Natural killer cell (primary cell): ENCODE data around the gene TINAGL1. TPM values are rescaled to one million over a fixed set of nuclear protein-coding genes. Genes with fewer than 3 reads are reported as not detected.

Experiments
- ATAC-seq, 3 donors: fragments of 150-1000 bp in 2 of 3; fragments of 200-7000 bp in 1 of 3; cut with Tn5 transposase; 1 replicate in 1 of 3; 2 replicates in 2 of 3; pipeline ENCODE4 v1.10.0; 2021; ENCODE audit warnings: mild to moderate bottlenecking in 2 of 3, moderate library complexity in 2 of 3
- DNase-seq, 2 donors: peaks; one replicate each; pipeline versions ENCODE4 v3.0.0 to v3.0.0-alpha.2; 2013 to 2021; ENCODE audit warnings: mixed read lengths in 1 of 2
- H3K27ac ChIP-seq: one replicate; pipeline ENCODE4 v1.5.1; 2013; ENCODE audit warnings: mild to moderate bottlenecking, low read length
- H3K27me3 ChIP-seq: one replicate; pipeline ENCODE4 v1.6.1; 2013; ENCODE audit warnings: low read length; ENCODE audit not compliant: control insufficient read depth, insufficient read depth
- H3K36me3 ChIP-seq: one replicate; pipeline ENCODE4 v1.6.1; 2013; ENCODE audit warnings: low read length; ENCODE audit not compliant: control insufficient read depth, insufficient read depth
- H3K4me1 ChIP-seq: one replicate; pipeline ENCODE4 v1.6.1; 2013; ENCODE audit warnings: low read length; ENCODE audit not compliant: control insufficient read depth, insufficient read depth
- H3K4me3 ChIP-seq: one replicate; pipeline ENCODE4 v1.5.1; 2013; ENCODE audit warnings: low read length
- H3K9me3 ChIP-seq: one replicate; pipeline ENCODE4 v1.6.1; 2013; ENCODE audit warnings: low read length; ENCODE audit not compliant: control insufficient read depth, insufficient read depth
- H3K27ac Mint-ChIP-seq, 2 donors: one replicate each; pipeline ENCODE4 v1.8.0; 2022; ENCODE audit warnings: mild to moderate bottlenecking in 2 of 2, mixed read lengths in 2 of 2, moderate library complexity in 1 of 2
- H3K27me3 Mint-ChIP-seq, 2 donors: one replicate each; pipeline ENCODE4 v1.8.0; 2022; ENCODE audit warnings: low read depth in 2 of 2, mixed read lengths in 2 of 2
- H3K36me3 Mint-ChIP-seq: one replicate; pipeline ENCODE4 v1.8.0; 2022; ENCODE audit warnings: mixed read lengths
- H3K4me1 Mint-ChIP-seq, 2 donors: one replicate each; pipeline ENCODE4 v1.8.0; 2022; ENCODE audit warnings: mixed read lengths in 2 of 2
- H3K4me3 Mint-ChIP-seq: one replicate; pipeline ENCODE4 v1.8.0; 2022; ENCODE audit warnings: mild to moderate bottlenecking, moderate library complexity, mixed read lengths
- H3K9me3 Mint-ChIP-seq, 2 donors: one replicate each; pipeline ENCODE4 v1.8.0; 2022; ENCODE audit warnings: mixed read lengths in 2 of 2
- CTCF ChIP-seq: fragments of 200-600 bp; IDR thresholded peaks from one replicate; pipeline ENCODE4 v1.8.0; 2022; ENCODE audit warnings: antibody characterized with exemption
- WGBS: methylation state at CpG from one replicate; pipeline ENCODE4 v1.1.7; 2013; ENCODE audit warnings: missing lambda C conversion rate; ENCODE audit not compliant: insufficient coverage; 5-methylcytosine and 5-hydroxymethylcytosine counted together
- intact Hi-C: fragments of 100-400 bp; cut with micrococcal nuclease; formaldehyde crosslinking; loops from one replicate; pipeline ENCODE4 v1.14.2; 2022
- total RNA-seq, 4 donors: library from RNA; stranded (reverse); fragments of 120-200 nt in 1 of 4; gene quantifications; one replicate each; pipeline versions ENCODE4 v1.2.3 to v1.2.4, GENCODE V29; 2013 to 2022

TINAGL1 gene
- total RNA-seq, 3 donors from 2014 or later (not counting 1 experiment from before 2014, with no cell fraction given) = not detected

- Mint-ChIP-seq H3K27me3 (peaks cover 17 to 34% of the 10 kb centered on the region in 2 donors), H3K9me3 (no peaks in the 10 kb centered on the region), H3K27ac (no peak overlapping the region), H3K36me3 (no peaks in the 10 kb centered on the region), H3K4me3 (no peak overlapping the region), H3K4me1 (no peaks in the 10 kb centered on the region)
- H3K27me3 ChIP-seq = no peaks in the 10 kb centered on the region
- H3K36me3 ChIP-seq = no peaks in the 10 kb centered on the region
- H3K9me3 ChIP-seq = no peaks in the 10 kb centered on the region
- no peak overlapping the region for H3K27ac ChIP-seq
- H3K4me3 ChIP-seq = no peak overlapping the region
- WGBS = 83% methylated on average over 4 of the region's 4 CpGs
- DNase-seq (no peak), ATAC-seq (no peak)
- no peaks in the 10 kb centered on the region for H3K4me1 ChIP-seq
- intact Hi-C loops = no loop called here
- no peak for TF ChIP-seq CTCF
These were observed 19.8 kb downstream of the TINAGL1 start for GRCh38 chr1:31595836-31596736.

GRCh38 chr1:31596737-31597097 is 20.4 kb downstream of the TINAGL1 start:
- Mint-ChIP-seq H3K27me3 (peaks cover 12 to 28% of the 10 kb centered on the region in 2 donors), H3K27ac (no peak overlapping the region), H3K4me3 (no peak overlapping the region), H3K9me3 (no peaks in the 10 kb centered on the region), H3K4me1 (no peaks in the 10 kb centered on the region), H3K36me3 (no peaks in the 10 kb centered on the region)
- 27% methylated on average over 5 of the region's 6 CpGs for WGBS
- ATAC-seq (no peak), DNase-seq (no peak)
- Histone ChIP-seq H3K27ac (no peak overlapping the region), H3K27me3 (no peaks in the 10 kb centered on the region), H3K4me3 (no peak overlapping the region), H3K9me3 (no peaks in the 10 kb centered on the region), H3K36me3 (no peaks in the 10 kb centered on the region), H3K4me1 (no peaks in the 10 kb centered on the region)
- intact Hi-C loops = no loop called here
- no peak for TF ChIP-seq CTCF

DNA sequence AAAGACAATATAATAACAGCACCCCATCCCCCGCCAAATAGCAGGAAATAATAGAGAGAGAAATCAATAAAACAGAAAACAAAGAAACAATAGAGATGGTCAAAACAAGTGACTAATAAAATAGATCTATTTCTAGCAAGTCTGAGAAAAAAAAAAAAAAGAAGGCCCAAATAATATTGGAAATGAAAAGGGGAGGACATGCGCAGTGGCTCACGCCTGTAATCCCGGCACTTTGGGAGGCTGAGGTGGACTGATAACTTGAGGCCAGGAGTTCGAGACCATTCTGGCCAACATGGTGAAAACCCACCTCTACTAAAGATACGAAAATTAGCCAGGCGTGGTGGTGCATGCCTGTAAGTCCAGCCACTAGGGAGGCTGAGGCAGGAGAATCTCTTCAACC is 22.7 kb downstream of the TINAGL1 start:
- Histone ChIP-seq H3K27me3 (no peaks in the 10 kb centered on the region), H3K27ac (no peak overlapping the region), H3K4me3 (no peak overlapping the region), H3K4me1 (no peaks in the 10 kb centered on the region), H3K36me3 (no peaks in the 10 kb centered on the region), H3K9me3 (no peaks in the 10 kb centered on the region)
- TF ChIP-seq CTCF = no peak
- intact Hi-C loops = no loop called here
- H3K36me3 Mint-ChIP-seq = no peaks in the 10 kb centered on the region
- H3K4me1 Mint-ChIP-seq = no peaks in the 10 kb centered on the region
- H3K9me3 Mint-ChIP-seq = no peaks in the 10 kb centered on the region
- H3K27ac Mint-ChIP-seq = no peak overlapping the region
- ATAC-seq (no peak), DNase-seq (no peak)
- H3K4me3 Mint-ChIP-seq = no peak overlapping the region
- 77% methylated on average over 6 of the region's 7 CpGs for WGBS
- H3K27me3 Mint-ChIP-seq = peaks cover 12 to 21% of the 10 kb centered on the region in 2 donors

GRCh38 chr1:31600641-31601040 is 24.3 kb downstream of the TINAGL1 start:
- no peak for DNase-seq
- H3K36me3 Mint-ChIP-seq = no peaks in the 10 kb centered on the region
- peaks cover 12 to 21% of the 10 kb centered on the region in 2 donors for H3K27me3 Mint-ChIP-seq

More at GRCh38 chr1:31600641-31601040, 24.3 kb downstream of the TINAGL1 start:
- no peak for TF ChIP-seq CTCF
- H3K27me3 ChIP-seq = no peaks in the 10 kb centered on the region
- H3K4me3 Mint-ChIP-seq = no peak overlapping the region
- H3K4me3 ChIP-seq = no peak overlapping the region
- ATAC-seq = no peak
- no peaks in the 10 kb centered on the region for H3K4me1 ChIP-seq
- WGBS = 100% methylated on average over 1 of the region's 2 CpGs
- H3K27ac Mint-ChIP-seq = no peak overlapping the region
- no peaks in the 10 kb centered on the region for H3K36me3 ChIP-seq
- H3K27ac ChIP-seq = no peak overlapping the region
- H3K4me1 Mint-ChIP-seq = no peaks in the 10 kb centered on the region
- H3K9me3 ChIP-seq = no peaks in the 10 kb centered on the region
- H3K9me3 Mint-ChIP-seq = no peaks in the 10 kb centered on the region
- intact Hi-C loops = no loop called here
